GM19467 (cell line): ENCODE data around the gene SOCS3.

Experiments used
- ATAC-seq: cut with Tn5 transposase; IDR thresholded peaks from one replicate; pipeline ENCODE4 v1.9.1; 2021; ENCODE audit warnings: mild to moderate bottlenecking, moderate library complexity; ENCODE audit not compliant: unreplicated experiment

Gene SOCS3

DNA sequence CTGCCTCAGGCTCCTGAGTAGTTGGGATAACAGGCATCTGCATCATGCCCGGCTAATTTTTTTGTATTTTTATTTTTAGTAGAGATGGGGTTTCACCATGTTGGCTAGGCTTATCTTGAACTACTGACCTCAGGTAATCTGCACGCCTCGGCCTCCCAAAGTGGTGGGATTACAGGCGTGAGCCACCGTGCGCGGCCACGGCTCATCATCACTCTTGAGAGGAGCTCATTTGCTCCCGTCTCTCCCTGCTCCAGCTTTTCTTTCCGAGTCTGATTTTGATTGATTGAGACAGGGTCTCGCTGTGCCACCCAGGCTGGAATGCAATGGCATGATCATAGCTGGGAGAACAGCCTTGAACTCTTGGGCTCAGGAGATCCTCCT lies 31.2 kb upstream of the SOCS3 start:
- no peak for ATAC-seq

DNA sequence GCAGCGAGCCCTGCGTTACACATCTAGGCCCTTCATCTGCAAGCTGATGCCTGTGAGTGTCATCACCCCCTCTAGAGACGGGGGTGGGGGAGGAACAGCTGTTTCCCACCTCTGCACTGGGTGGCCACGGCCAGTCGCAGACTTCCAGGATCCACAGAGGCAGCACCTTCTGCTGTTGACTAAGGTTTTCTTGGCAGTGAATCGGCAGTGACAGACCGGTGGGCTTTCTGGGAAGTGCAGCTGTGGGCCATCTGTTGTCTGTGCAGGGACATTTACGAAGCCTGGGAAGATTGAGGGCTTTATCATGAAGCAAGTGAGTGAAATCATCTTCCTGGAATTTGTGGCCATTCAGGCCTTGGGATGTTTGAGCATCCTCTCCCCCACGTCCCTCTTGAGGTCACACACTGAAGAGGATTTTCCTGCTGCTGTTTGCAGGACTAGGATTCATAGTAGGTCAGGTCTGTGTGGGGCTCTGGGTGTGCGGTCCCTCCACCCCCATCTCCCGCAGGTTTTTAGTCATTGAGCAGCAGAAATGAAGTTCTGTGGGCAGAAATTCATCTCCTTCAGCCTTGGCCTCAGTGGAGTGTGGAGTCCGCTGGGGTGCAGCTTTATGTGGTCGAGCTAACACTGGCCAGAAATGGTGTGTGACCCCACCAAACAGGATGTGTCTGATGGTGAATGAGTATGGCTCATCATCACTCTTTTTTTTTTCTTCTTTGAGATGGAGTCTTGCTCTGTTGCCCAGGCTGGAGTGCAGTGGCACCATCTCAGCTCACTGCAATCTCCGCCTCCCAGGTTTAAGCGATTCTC lies 30.6 kb upstream of the SOCS3 start:
- ATAC-seq: no peak

DNA sequence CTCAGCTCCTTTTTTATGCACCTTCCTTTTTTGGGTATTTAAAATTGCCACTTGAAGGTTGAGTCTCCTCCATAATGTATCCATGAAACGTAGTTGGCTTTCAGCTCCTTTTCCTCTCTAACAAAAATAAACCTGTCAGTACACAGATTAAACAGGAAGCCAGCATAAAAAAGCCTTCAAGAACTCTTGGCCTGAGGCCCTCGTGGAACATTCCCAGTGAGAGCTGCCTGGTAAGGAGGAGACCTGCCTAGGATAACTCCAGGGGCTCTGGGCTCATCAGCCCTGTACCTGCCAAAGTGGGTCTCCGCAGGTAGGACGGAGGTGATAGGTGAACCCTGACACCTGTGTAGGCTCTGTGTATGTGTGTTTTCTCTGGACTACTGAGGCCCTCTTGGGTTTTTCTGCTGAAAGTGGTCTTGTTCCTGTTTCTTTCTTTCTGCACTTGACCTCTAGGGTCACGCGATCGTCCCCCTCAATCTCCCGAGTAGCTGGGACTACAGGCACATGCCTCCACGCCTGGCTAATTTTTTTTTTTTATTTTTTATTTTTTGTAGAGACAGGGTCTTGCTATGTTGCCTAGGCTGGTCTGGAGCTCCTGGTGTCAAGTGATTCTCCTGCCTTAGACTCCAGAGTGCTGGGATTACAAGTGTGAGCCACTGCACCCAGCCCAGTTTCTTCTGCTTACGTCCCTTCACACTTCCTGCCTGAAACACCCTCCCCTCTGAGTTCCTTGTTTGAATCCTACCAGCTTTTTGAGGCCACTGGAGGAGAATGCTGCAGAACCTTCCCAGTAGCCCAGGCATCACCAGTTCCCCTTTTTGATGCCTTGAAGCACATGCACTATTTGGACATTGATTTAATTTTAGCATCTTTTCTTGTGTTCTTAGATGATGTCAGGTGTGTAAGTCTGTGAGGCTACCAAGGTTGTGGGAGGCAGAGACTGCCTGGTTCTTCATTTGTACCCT lies 28.4 kb upstream of the SOCS3 start:
- no peak for ATAC-seq

DNA sequence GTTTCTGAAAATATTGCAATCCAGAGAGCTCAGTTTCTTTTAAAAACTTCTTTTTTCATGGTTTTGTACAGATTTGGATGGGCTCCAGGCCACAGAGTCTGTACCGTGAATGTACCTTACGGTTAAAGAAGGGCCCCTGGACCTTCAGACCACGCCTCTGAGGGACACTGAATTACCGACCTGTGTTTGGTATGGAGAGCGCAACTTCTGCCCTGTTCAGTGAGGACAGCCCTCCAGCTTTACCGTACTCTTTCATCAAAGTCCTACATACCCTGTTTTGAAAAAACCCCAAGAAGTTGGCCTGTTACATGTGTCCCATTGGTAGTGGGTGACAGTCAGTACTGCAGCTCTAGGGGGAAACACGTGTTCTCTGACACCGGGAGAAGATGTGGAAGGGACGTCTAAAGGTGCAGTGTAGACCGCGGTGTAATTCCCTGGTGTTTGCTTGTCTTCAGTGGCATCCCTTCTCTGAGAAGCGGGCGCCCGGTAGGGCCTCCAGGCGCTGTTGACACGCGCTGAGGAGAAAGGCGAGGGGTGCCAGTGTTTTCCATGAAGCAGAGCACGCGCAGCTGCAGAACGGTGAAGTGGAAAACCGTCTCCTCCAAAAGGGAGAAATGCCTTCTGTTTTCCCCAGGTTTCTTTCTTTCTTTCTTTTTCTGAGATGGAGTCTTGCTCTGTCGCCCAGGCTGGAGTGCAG lies 24.8 kb upstream of the SOCS3 start:
- no peak for ATAC-seq

DNA sequence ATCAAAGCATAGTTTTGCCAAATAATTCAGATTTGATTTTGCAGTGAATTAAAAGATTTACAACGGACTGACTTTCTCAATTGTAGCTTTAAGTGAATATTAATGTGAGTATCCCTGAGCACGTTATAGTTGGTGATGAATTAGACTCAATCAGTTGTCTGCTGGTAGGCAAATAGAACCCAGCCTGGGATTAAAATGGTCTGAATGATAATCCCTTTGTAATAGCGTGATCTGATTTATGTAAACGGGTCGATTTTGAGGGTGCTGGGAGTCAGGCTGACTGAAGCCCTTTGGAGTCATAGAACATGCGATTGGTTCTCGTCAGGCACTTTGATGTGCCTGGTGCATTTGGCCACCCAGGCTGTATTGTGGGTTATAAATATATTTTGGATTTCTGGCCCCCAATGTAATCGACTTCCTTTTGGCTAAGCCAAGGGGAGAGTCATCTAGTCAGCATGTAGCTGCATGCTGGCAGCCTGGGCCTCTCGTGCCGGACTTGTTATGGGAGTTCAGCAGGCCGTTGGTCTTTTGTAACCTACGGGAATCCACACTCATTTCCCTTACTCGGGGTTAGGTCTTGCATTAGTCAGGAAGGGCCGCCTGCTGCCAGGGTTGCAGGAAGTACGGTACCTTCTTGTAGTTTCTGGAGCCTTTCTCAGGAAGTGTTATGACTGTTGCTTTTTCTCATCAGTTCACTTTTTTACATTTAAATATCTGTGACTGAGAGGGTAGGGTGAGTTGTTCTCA lies 24.0 kb upstream of the SOCS3 start:
- no peak for ATAC-seq

DNA sequence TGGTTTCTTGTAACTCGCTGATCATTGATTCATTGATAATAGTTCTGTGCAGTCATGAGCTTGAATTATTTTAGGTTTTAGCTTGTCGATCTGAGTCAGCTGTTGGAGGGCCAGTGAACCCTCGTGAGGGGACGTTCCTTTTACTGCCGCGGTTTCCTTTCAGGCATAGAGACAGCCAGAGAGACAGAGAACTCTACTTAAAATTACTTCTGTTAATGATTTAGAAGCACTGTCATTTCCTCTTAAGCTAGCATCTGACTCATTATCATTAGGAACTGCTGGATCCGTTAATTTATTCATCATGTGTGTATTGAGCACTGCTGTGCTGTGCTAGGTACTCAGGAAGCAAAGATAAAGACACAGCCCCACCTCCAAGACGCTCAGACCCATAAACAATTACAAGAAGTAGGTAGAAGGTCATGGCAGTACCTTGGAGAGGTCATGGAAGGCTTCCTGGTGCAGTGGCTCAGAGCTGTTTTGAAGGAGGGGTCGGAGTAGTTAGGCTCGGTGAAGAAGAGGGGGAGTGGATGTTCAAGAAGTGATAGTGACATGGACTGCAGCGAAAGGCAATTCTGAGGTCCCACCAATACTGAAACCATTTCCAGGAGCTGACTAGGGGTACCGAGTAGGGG lies 21.8 kb upstream of the SOCS3 start:
- ATAC-seq: no peak

DNA sequence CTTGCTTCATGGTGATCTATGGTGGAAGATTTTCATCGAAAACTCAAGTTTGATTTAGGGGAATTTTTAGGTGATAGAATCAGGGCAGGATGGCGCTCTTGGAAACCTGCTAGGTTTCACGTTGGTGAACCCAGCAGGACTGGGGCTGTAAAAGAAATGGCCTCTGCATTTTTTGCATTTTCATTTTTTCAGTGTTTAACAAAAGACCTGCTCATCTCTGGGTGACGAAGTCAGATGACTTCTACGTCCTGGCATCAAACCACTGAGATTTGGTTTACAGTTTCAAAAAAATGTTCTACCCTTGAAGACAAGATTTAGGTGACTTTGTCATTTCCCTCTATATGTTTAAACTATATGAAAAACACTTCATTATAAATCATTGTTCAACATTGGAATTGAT lies 20.5 kb upstream of the SOCS3 start:
- ATAC-seq: no peak

DNA sequence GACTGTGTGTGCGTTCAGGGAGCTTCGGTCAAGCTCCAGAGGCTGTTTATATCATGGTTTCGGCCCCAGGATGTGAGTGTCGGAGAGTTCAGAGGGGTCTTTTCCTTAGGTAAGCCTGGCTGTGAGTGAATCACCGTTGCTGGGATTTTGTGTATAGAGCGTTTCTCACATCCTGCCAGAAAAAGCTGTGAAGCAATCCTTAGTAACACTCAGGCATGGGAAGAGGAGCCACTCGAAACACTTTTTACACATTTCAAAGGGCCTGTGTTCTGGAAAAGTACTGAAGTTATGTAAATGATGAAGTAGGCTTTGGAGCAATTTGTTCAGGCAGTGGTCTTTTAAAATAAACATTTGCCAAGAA lies 19.2 kb upstream of the SOCS3 start:
- ATAC-seq: no peak

DNA sequence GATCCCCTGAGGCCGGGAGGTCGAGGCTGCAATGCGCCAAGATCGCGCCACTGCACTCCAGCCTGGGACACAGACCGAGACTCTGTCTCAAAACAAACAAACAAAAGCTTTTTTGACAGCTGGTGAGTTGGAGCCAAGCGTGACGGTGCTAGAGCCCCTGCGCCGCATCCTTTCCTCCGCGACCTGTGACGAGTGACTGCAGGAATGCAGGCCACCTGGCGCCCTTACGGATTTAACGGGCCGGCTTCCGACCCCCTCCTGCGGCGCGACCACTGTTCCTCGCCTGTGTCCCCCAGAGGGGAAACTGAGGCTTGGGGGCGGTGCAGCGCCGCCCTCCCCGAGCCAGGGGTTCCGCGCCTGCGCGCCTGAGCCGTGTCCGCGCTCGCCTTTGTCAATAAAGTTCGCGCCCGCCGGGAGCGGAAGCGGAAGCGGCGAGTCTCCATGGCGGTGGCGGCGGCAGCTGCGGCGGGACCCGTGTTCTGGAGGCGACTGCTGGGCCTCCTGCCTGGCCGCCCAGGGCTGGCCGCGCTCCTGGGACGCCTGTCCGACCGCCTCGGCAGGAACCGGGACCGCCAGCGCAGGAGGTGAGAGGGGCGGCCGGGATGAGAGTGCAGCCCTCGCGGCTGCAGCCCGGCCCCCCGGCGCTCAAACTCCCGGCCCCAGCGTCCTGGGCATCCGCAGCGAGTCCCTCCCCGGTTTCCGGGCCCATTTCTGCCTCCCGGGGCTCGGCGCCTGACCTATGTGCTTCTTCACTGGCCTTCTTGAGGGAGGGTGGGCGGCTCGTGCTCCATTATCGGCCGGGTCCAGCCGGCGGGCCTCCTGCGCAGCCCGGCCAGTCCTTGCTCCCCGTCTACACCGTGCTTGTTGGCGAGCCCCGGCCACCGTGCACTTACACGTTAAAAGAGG lies 18.6 kb upstream of the SOCS3 start, which contains the start of gene PGS1:
TSS of gene PGS1 (plus strand) at position 425 of the 906 bp plus-strand sequence. CDS start at position 442, 17 bp downstream.
- ATAC-seq: no peak

DNA sequence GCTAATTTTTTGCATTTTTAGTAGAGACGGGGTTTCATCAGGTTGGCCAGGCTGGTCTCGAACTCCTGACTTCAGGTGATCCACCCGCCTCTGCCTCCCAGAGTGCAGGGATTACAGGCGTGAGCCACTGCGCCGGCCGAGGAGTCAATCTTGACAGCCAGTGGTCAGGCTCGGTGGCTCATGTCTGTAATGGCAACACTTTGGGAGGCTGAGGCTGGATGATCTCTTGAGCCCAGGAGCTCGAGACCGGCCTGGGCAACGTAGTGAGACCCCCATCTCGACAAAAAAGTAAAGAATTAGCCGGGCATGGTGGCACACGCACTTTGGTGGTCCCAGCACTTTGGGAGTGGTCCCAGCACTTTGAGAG lies 18.0 kb upstream of the SOCS3 start:
- no peak for ATAC-seq

DNA sequence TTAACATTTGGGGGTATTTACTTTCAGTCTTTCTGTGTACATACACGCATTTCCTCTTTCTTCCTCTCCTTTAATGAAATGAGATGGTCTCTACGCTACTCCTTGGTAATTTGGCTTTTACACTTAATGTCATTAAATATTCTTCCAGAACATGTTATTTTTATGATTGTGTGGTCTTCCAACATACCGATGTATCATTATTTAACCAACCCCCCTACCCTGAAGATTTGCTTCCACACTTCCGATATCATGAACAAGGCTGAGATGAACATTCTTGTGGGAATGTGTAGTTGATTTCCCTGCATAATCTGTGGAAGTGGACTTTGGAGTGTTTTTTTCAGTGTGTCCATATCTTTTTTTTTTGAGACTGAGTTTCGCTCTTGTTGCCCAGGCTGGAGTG lies 16.3 kb upstream of the SOCS3 start:
- no peak for ATAC-seq

DNA sequence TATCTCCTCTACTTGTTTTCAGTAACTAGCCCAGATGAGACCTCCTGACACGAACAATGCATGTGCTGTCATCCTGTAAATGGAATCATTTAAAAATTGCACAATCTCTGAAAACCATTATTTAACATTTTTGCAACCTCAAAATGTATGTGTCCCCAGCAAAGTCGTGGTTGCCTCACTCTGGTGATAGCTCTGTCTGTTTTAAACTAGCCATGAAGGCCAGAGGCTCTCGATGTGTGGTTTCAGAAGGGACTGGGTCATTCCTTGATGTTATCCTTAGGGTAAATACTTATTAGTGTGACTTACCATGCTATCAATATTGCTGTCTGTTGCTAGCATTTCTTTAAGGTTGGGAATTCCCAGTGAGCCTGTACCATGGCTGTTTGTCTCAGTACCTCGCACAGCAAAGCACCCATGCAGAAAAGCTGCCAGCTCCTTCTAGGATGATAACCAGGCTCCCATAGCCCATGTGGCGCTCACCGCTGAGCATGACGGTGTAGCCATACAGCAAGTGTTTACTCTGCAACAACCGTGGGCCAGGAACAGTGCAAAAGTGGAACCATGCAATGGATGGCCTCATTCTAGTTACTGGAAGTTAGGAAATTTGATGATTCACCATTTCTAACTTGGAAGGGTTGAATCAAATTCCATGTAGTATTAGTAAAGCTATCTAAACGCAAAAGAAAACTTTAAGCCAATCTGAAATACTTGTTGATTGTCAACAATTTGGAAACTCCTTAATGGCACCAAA lies 15.7 kb upstream of the SOCS3 start:
- ATAC-seq: no peak

DNA sequence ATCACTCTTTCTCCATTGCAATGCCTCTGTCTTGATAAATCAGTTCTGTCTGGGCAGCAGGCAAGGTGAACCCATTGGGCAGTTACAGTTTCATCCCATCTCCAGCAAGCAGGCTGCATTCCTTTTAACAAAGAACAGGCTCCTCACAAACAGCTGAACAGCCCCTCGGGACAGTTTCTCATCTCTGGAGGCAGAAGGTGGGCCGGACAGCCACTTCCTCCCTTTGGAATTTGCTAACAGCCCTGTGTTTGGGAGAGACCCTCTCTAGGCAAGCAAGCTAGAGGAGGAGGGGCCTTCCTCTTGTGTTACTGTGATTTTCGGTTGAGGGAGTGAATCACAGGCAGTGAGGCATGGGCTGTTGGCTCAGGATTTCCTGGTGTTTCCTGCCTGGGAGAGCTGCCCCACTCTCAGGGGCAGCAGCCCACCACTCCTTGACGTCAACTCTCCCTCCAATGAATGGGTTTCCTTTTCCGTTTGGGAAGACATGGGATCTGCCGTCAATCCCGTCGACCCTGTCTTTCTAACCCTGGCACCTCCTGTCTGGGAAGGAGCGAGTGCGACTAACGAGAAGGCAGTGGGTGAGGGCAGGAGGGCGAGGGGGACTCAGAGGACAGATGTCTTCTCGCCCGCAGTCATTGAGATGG lies 14.9 kb upstream of the SOCS3 start:
- ATAC-seq: no peak

DNA sequence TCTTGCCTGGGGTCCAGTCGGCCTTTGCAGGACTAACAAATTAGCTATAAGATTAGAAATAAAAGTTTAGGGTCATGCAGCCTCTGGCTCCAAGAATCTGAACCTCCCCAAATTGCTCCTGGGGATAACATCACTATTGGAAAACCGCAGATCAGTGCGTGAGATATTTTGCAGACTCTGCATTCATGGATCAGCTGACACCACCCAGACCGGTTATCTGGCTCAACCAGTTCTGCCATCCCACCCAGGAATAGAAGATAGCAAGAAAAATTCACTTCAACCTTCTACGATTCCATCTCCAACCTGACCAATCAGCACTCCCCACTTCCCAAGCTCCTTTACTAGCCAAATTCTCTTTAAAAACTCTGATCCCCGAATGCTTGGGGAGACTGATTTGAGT lies 14.3 kb upstream of the SOCS3 start:
- ATAC-seq: no peak

DNA sequence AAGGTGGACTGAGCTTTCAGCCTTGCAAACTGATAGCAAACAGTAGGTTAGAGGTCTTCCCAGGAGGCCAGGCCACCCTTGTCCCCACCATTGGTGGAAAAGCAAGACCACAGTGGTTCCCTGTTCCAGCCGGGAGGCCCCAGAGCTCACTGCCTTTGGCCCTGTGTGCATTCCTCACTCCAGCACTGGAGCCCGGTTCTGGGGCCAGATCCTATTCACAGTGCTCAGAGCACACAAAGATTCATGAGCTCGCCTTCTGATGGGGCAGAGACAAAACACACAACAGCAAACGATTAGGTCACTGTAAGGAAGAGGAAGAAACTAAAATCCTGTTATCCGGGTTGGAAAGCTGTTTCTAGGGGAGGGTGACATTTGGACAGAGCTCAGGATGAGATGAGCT lies 13.0 kb upstream of the SOCS3 start:
- no peak for ATAC-seq

DNA sequence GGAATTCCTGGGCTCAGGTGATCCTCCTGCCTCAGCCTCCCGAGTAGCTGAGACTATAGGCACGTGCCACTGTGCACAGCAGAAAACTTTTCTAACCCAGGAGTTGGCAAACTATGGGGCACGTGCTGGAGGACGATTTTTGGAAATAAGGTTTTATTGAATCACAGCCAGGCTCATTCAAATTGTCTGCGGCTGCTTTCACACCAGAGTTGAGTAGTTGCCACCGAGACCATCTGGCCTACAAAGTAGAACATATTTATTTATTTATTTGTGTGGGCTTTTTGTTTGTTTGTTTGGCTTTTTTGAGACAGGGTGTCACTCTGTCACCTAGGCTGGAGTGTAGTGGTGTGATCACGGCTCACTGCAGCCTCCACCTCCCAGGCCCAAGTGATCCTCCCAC lies 11.2 kb upstream of the SOCS3 start:
- no peak for ATAC-seq

DNA sequence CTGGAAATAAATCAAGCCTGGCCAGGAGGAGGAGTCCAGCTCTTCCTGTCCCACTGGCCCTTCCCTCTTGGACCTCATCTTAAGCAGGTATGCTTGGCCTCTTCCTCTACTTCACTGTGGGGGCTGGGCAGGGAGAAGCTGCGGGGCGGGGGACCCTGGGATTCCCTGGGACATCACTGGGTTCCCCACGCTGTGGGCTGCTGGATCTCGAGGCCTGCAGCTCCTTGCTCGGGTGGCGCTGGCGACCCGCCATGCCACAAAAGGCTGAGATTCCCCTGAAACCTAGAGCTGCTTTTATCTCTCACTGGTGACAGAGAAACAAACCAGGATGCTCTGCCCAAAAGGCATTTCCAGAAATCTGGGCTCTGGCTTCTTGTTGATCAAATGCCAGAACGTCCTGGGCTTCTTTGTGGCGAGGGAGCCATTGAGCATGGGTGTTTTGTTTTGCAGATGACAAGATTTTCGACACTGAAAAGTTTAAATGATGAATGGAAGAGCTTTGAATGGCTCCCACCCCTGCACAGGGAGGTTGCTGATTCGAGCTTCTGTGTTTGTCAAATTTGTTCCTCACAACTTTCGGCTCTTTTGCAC lies 10.0 kb upstream of the SOCS3 start:
- ATAC-seq: no peak
